ENCODE measurements around the gene STAT3.
"Not testable (repeated sequence)": the region's sequence is repeated elsewhere in the genome, so short reads cannot be mapped to it uniquely, and the experiment has no call there.

STAT3 gene

GRCh38 chr17:42410319-42410685, 22.1 kb upstream of the STAT3 start:
- DNase-seq (ENCODE audit: low read depth, low spot score) = no peak
- no peak overlapping the region for H3K4me3 ChIP-seq (ENCODE audit: low read length)

DNA sequence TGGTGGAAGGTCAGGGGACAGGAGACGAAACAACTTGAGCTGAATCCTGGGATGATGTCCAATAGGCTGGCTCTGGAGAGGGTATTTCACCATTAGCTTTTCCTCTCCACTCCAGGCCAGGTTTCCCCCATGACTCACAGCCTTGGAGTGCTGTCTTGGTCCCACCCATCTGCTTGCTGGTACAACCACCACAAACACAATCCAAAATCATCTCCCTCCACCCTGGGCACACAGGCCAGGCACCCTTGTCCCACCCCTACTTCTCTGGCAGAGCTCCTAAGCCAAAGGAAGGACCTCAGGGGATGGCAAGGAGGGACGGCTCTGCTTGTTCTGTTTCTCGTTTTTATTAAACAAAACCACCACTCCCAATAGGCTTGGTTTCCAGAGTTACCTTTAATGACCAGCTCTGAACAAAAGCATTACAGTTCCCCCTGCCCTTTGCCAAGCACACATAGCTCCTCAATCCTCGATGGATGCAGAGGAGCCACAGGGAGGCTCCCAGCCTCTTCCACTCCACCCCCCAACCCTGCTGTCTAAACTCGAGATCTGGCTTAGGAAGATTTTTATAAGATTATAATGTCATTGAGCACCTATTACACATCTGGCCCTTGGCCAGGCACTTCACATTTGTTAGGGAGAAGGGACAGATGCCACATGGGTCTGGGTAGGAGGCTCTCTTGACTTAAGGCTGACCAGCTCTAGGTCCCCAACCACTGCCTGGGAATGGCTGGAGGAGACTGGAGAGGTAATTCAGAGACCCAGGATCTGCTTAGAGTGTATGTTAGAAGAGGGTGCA, 21.5 kb upstream of the STAT3 start:
- H3K4me3 ChIP-seq (ENCODE audit: low read length) = no peak overlapping the region
- no peak for DNase-seq (ENCODE audit: low read depth, low spot score)

GRCh38 chr17:42408061-42408460, 19.8 kb upstream of the STAT3 start:
- DNase-seq (ENCODE audit: low read depth, low spot score) = no peak
- no peak overlapping the region for H3K4me3 ChIP-seq (ENCODE audit: low read length)

DNA sequence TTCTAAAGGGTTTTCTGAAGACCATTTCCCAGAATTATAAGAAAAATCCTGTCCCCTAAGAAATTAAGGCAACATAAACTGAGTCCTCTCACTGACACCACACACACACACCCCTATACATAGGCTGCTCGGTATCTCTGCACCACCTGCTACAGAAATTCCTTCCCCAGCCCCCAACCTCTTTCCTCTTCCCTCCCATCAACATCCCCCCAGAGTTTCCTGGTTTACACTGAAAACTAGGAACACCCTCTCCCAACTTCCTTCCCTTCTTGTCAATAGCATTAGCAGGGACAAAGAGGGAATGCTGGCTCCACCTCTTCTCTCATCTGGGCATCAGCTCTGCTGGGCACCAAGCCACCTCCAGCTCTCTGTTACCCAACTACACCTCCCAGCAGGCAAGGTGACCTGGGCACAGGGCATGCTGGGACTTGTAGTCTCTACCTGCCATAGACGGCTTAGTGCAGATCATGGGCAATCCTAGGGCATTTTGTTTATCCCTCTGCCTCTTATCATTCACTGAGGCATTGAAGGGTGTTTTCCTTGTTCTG, 19.1 kb upstream of the STAT3 start:
- DNase-seq (ENCODE audit: low read depth, low spot score) = peak; percentile 51
- H3K4me3 ChIP-seq (ENCODE audit: low read length) = no peak overlapping the region

DNA sequence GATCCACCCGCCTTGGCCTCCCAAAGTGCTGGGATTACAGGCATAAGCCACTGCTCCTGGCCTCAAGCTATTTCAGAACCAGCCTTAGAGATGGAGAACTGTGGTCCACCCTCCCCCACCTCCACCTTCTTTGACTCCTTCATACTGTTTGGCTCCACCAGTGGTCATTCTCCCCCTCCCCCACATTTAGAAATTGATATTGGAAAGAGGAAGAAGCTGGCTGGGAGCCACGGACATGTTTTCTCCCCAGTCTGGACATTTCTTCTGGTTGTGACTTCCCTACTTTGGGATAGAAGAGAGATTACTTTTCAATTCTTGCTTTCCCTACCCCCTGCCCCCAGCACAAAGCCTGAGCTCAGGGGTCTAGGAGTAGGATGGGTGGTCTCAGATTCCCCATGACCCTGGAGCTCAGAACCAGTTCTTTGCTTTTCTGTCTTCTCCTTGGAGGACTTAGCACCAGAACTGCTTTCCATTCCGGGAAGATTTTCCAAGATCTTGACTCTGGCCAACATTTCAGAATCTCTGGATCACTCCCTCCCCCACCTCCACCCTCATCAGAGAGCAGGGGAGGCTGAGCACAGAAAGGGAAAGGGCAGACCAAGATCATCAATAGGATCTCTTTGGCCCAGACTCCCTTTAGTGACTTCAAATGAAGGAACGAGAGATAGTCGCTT, 18.5 kb upstream of the STAT3 start:
- DNase-seq (ENCODE audit: low read depth, low spot score) = no peak
- H3K4me3 ChIP-seq (ENCODE audit: low read length) = no peak overlapping the region

GRCh38 chr17:42405963-42406495, 17.8 kb upstream of the STAT3 start:
- DNase-seq (ENCODE audit: low read depth, low spot score) = peak; percentile 79
- no peak overlapping the region for H3K4me3 ChIP-seq (ENCODE audit: low read length)

- DNase-seq (ENCODE audit: low read depth, low spot score) = no peak
- no peak overlapping the region for H3K4me3 ChIP-seq (ENCODE audit: low read length)
Measured at GRCh38 chr17:42405076-42405475, 16.8 kb upstream of the STAT3 start.

DNA sequence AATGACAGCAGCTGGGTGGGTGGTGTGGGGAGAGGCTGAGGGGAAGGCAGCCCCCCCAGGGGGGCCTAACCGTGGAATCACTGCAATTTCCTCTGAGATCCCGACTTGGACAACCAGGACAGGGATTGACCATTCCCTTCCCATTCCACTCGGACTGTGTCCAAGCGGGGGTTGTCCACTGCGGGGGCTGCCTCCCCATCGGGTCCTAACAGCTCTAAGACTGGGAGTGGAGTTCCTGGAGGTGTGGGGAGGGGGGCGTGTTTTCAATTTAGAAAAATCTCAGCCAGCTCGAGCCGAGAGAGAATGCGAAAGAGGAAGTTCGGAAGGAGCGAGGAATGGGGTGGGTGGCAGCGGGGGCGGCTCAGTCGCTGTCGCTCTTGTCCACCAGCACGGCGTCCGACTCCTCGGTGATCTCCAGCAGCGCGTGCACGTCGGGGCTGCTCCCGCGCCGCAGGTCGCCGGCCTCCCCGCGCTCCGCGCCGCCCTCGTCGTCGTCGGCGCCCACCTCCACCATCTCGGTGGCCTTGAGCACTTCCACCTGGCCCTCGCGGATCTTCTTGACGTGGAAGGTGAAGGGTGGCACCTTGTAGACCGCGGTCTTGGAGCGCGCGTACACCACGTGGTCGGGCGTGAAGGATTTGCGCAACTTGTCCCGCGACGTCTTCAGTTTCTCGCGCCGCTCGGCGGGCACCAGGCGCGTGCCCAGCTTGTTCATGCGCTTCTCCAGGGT, 16.2 kb upstream of the STAT3 start:
- no peak overlapping the region for H3K4me3 ChIP-seq (ENCODE audit: low read length)
- DNase-seq (ENCODE audit: low read depth, low spot score) = no peak

- DNase-seq (ENCODE audit: low read depth, low spot score) = peak; percentile 57
- H3K4me3 ChIP-seq (ENCODE audit: low read length) = no peak overlapping the region
Measured at GRCh38 chr17:42403150-42403549, 14.9 kb upstream of the STAT3 start.

GRCh38 chr17:42402117-42402516, 13.9 kb upstream of the STAT3 start:
- H3K4me3 ChIP-seq (ENCODE audit: low read length) = no peak overlapping the region
- DNase-seq (ENCODE audit: low read depth, low spot score) = no peak

- DNase-seq (ENCODE audit: low read depth, low spot score); H3K4me3 ChIP-seq (ENCODE audit: low read length): not testable (repeated sequence)
Measured at GRCh38 chr17:42400844-42401375, 12.7 kb upstream of the STAT3 start.

GRCh38 chr17:42399948-42400843, 12.0 kb upstream of the STAT3 start:
- H3K4me3 ChIP-seq (ENCODE audit: low read length) = no peak overlapping the region
- DNase-seq (ENCODE audit: low read depth, low spot score) = peak; percentile 61

DNA sequence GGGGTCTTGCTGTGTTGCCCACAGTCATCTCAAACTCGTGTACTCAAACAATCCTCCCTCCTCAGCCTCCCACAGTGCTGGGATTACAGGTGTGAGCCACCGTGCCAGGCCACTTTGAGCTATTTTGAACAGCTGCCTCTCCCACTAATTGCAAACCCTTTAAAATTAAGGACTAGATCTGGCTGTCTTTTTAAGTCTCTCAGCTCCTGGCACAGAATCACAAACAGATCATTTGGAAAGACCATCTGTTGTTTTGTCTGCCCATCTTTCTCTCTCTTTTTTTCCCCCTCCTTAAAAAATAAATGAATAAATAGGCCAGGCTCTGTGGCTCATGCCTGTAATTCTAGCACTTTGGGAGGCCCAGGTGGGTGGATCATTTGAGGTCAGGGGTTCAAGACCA, 10.9 kb upstream of the STAT3 start:
- DNase-seq (ENCODE audit: low read depth, low spot score) = no peak
- H3K4me3 ChIP-seq (ENCODE audit: low read length) = no peak overlapping the region

GRCh38 chr17:42395601-42396000, 7.4 kb upstream of the STAT3 start:
- H3K4me3 ChIP-seq (ENCODE audit: low read length); DNase-seq (ENCODE audit: low read depth, low spot score): not testable (repeated sequence)

DNA sequence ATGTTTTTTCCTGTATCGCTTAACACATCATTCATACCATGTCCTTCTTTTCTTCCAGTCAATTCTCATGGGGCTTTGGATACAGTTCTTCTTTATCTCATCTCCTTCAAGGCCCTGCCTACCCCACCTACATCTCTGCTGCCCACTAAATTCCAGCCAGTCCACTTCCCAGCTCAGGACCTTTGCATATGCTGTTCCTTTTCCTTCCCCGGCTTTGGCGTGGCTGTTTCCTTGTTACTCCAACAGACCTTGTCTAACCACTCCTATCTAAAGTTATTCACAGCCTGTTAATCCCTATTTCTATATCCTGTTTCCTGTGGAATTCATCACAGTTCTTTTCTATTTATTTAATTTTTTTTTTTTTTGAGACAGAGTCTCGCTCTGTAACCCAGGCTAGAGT, 6.6 kb upstream of the STAT3 start:
- DNase-seq (ENCODE audit: low read depth, low spot score) = no peak

GRCh38 chr17:42392692-42393415, 4.6 kb upstream of the STAT3 start:
- no peak for DNase-seq (ENCODE audit: low read depth, low spot score)
- no peak overlapping the region for H3K4me3 ChIP-seq (ENCODE audit: low read length)

More for the DNA sequence above, 6.6 kb upstream of the STAT3 start:
- H3K4me3 ChIP-seq (ENCODE audit: low read length) = no peak overlapping the region

- H3K4me3 ChIP-seq (ENCODE audit: low read length); DNase-seq (ENCODE audit: low read depth, low spot score): not testable (repeated sequence)
Measured at GRCh38 chr17:42391439-42391838, 3.2 kb upstream of the STAT3 start.

DNA sequence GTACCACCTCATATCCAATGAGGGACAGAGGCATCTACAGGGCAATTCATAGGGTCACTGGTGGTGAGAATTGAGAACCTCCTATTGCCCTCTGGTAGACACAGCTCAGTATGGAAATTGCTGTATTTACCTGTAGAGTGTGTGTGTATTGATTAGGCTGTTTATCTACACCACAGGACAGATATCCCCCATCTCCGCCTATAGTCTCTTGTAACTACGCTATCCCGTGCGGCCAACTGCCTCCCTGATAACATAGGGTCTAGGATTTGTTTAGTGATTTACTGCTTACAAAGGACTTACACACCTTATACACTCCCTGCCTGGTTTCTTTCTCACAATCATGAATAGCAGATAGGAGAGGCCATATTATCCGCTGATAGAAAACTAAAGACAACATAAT, 1.7 kb upstream of the STAT3 start:
- no peak for DNase-seq (ENCODE audit: low read depth, low spot score)
- H3K4me3 ChIP-seq (ENCODE audit: low read length) = no peak overlapping the region

Data from Jurkat, Clone E6-1 (cell line).